ENCODE measurements around the gene SHISAL1. TPM values are rescaled to one million over a fixed set of nuclear protein-coding genes. Genes with fewer than 3 reads are reported as not detected.

Gene SHISAL1
- total and polyA plus RNA-seq, 4 donors, result 0.12 to 0.74 (median 0.34) TPM

GRCh38 chr22:44261861-44262595 lies 50.7 kb downstream of the SHISAL1 start:
- H3K9me3 ChIP-seq (ENCODE audit: control insufficient read depth in 4 of 4, insufficient read depth in 3 of 4, low read length in 3 of 4), result peaks cover 0 to 15% (median 0%) of the 10 kb centered on the region in 4 donors
- peak; percentile 56 to 65 (median 58) for DNase-seq
- TF ChIP-seq CTCF (IDR thresholded peaks at IDR 0.05; ENCODE audit: control extremely low read depth, extremely low read depth), result no peak
- no peak overlapping the region for H3K27ac ChIP-seq (ENCODE audit: low read depth in 1 of 2, low read length in 1 of 2)
- ATAC-seq (ENCODE audit: insufficient read depth, low FRiP score), result no peak
- no peaks in the 10 kb centered on the region for H3K27me3 ChIP-seq (ENCODE audit: control insufficient read depth in 3 of 3, insufficient read depth in 3 of 3, low read length in 2 of 3)
- 84 to 91% methylated on average over 12 of the region's 12 CpGs for WGBS, 2 donors
- H3K9ac ChIP-seq (ENCODE audit: insufficient read depth in 1 of 2, low read length in 2 of 2), result no peak overlapping the region
- H3K36me3 ChIP-seq (ENCODE audit: control insufficient read depth in 4 of 4, insufficient read depth in 4 of 4, low read length in 4 of 4), result no peaks in the 10 kb centered on the region
- H3K4me1 ChIP-seq (ENCODE audit: control insufficient read depth in 5 of 5, insufficient read depth in 5 of 5, low read length in 5 of 5), result peaks cover 0 to 2% (median 0%) of the 10 kb centered on the region in 5 donors
- H3K4me3 ChIP-seq, result no peak overlapping the region

- Histone ChIP-seq H3K27ac (ENCODE audit: low read depth in 1 of 2, low read length in 1 of 2) (no peak overlapping the region), H3K4me3 (no peak overlapping the region), H3K9ac (ENCODE audit: insufficient read depth in 1 of 2, low read length in 2 of 2) (no peak overlapping the region), H3K4me1 (ENCODE audit: control insufficient read depth in 5 of 5, insufficient read depth in 5 of 5, low read length in 5 of 5) (peaks cover 0 to 8% (median 0%) of the 10 kb centered on the region in 5 donors), H3K36me3 (ENCODE audit: control insufficient read depth in 4 of 4, insufficient read depth in 4 of 4, low read length in 4 of 4) (no peaks in the 10 kb centered on the region), H3K27me3 (ENCODE audit: control insufficient read depth in 3 of 3, insufficient read depth in 3 of 3, low read length in 2 of 3) (no peaks in the 10 kb centered on the region), H3K9me3 (ENCODE audit: control insufficient read depth in 4 of 4, insufficient read depth in 3 of 4, low read length in 3 of 4) (peaks cover 0 to 15% (median 0%) of the 10 kb centered on the region in 4 donors)
- ATAC-seq (ENCODE audit: insufficient read depth, low FRiP score) (no peak), DNase-seq (peak in 1 of 3 donors; percentile 5)
- 82% methylated on average over 14 of the region's 14 CpGs for WGBS, 2 donors
- no peak for TF ChIP-seq CTCF (IDR thresholded peaks at IDR 0.05; ENCODE audit: control extremely low read depth, extremely low read depth)
Observed at GRCh38 chr22:44261164-44261860, 51.4 kb downstream of the SHISAL1 start.

- WGBS, 2 donors, result 85 to 88% methylated on average over 16 of the region's 16 CpGs
- H3K36me3 ChIP-seq (ENCODE audit: control insufficient read depth in 4 of 4, insufficient read depth in 4 of 4, low read length in 4 of 4), result no peaks in the 10 kb centered on the region
Observed at GRCh38 chr22:44260216-44261035, 52.3 kb downstream of the SHISAL1 start.

More at GRCh38 chr22:44260216-44261035, 52.3 kb downstream of the SHISAL1 start:
- H3K4me1 ChIP-seq (ENCODE audit: control insufficient read depth in 5 of 5, insufficient read depth in 5 of 5, low read length in 5 of 5), result peaks cover 0 to 8% (median 0%) of the 10 kb centered on the region in 5 donors
- peaks cover 0 to 11% (median 0%) of the 10 kb centered on the region in 4 donors for H3K9me3 ChIP-seq (ENCODE audit: control insufficient read depth in 4 of 4, insufficient read depth in 3 of 4, low read length in 3 of 4)
- ATAC-seq (ENCODE audit: insufficient read depth, low FRiP score), result no peak
- no peak overlapping the region for H3K4me3 ChIP-seq
- DNase-seq, result peak in 1 of 3 donors; percentile 9
- H3K27ac ChIP-seq (ENCODE audit: low read depth in 1 of 2, low read length in 1 of 2), result no peak overlapping the region
- no peak overlapping the region for H3K9ac ChIP-seq (ENCODE audit: insufficient read depth in 1 of 2, low read length in 2 of 2)
- no peak for TF ChIP-seq CTCF (IDR thresholded peaks at IDR 0.05; ENCODE audit: control extremely low read depth, extremely low read depth)
- no peaks in the 10 kb centered on the region for H3K27me3 ChIP-seq (ENCODE audit: control insufficient read depth in 3 of 3, insufficient read depth in 3 of 3, low read length in 2 of 3)
